GM12878 (cell line): Measurements from ENCODE around the gene CASS4. TPM values are rescaled to one million over a fixed set of nuclear protein-coding genes. Genes with fewer than 3 reads are reported as not detected.

ENCODE experiments used
- ATAC-seq: fragments of 200-7000 bp; cut with Tn5 transposase; 3 replicates; pipeline ENCODE4 v1.9.1; 2020; ENCODE audit warnings: mild to moderate bottlenecking, moderate library complexity
- BruUV-seq: library from RNA; stranded (reverse); fragments of 400-500 nt; replicated peaks from 2 replicates; lab custom pipeline; 2021; lab: Mats Ljungman, UMichigan
- CTCF ChIA-PET: fragments of 300-600 bp; sonication (Branson Sonifier 250); formaldehyde crosslinking; extraction: SDS; loops from one replicate; lab custom pipeline; 2021; ENCODE audit warnings: inconsistent platforms; lab: Yijun Ruan, JAX
- POLR2A ChIA-PET: fragments of 350-600 bp; formaldehyde crosslinking; extraction: SDS; loops from one replicate; lab custom pipeline; 2021; ENCODE audit warnings: inconsistent platforms; lab: Charles Lee
- RAD21 ChIA-PET: fragments of 300-600 bp; sonication (Branson Sonifier 250); formaldehyde crosslinking; loops from one replicate; lab custom pipeline; 2023; ENCODE audit warnings: antibody characterized with exemption; ENCODE audit not compliant: unreplicated experiment; lab: Charles Lee
- SMC1A ChIA-PET: fragments of 300-600 bp; sonication (Branson Sonifier 250); formaldehyde crosslinking; loops from one replicate; lab custom pipeline; 2023; ENCODE audit not compliant: unreplicated experiment, uncharacterized antibody; lab: Charles Lee
- DNase-seq: peaks from one replicate; pipeline ENCODE4 v3.0.0-alpha.2; 2011; ENCODE audit warnings: low read depth, low spot score
- FAIRE-seq: peaks from 3 replicates; lab custom pipeline; 2011; peaks lifted over from hg19 to GRCh38; lab: Jason Lieb, UNC
- H2AFZ ChIP-seq: 2 replicates; pipeline ENCODE4 v1.6.0; 2011; ENCODE audit warnings: low read depth, low read length, control low read depth; ENCODE audit not compliant: control insufficient read depth
- H3K27ac ChIP-seq: 2 replicates; pipeline ENCODE4 v1.5.1; 2011; ENCODE audit warnings: control low read depth; ENCODE audit not compliant: control insufficient read depth, insufficient read depth
- H3K27me3 ChIP-seq, 2 experiments: replicated peaks in 1 of 2; 2 replicates each; pipeline versions ENCODE4 v1.6.0 to v1.6.1; 2011; ENCODE audit warnings: low read length in 1 of 2; ENCODE audit not compliant: control insufficient read depth in 2 of 2, insufficient read depth in 2 of 2
- H3K36me3 ChIP-seq, 2 experiments: 2 replicates each; pipeline ENCODE4 v1.5.1; 2011; ENCODE audit warnings: low read length in 1 of 2; ENCODE audit not compliant: control insufficient read depth in 2 of 2, insufficient read depth in 2 of 2
- H3K4me1 ChIP-seq: 2 replicates; pipeline ENCODE4 v1.6.1; 2011; ENCODE audit warnings: mild to moderate bottlenecking, low read length, moderate library complexity, mixed read lengths; ENCODE audit not compliant: control insufficient read depth, insufficient read depth
- H3K4me2 ChIP-seq: 2 replicates; pipeline ENCODE4 v1.6.0; 2011; ENCODE audit warnings: control low read depth; ENCODE audit not compliant: control insufficient read depth, insufficient read depth
- H3K4me3 ChIP-seq: fragments of 200-600 bp; sonication (generic); 2 replicates; pipeline ENCODE4 v1.5.1; 2016
- H3K79me2 ChIP-seq: 2 replicates; pipeline ENCODE4 v1.6.0; 2011; ENCODE audit warnings: low read length; ENCODE audit not compliant: control insufficient read depth, insufficient read depth
- H3K9ac ChIP-seq: 2 replicates; pipeline ENCODE4 v1.8.0; 2011; ENCODE audit warnings: low read length, control low read depth, mixed read lengths; ENCODE audit not compliant: control insufficient read depth, insufficient read depth
- H3K9me3 ChIP-seq: replicated peaks from 3 replicates; pipeline ENCODE4 v1.5.1; 2011; ENCODE audit warnings: mild to moderate bottlenecking, low read length; ENCODE audit not compliant: control insufficient read depth, insufficient read depth
- H4K20me1 ChIP-seq: 2 replicates; pipeline ENCODE4 v1.6.0; 2011; ENCODE audit not compliant: control insufficient read depth, insufficient read depth
- BCLAF1 ChIP-seq: fragments of 450-650 bp; IDR thresholded peaks from 2 replicates; pipeline ENCODE4 v1.6.1; 2017; ENCODE audit warnings: antibody characterized with exemption, mild to moderate bottlenecking, moderate library complexity
- CTCF ChIP-seq, 3 experiments: IDR thresholded peaks in 2 of 3; conservative IDR thresholded peaks in 1 of 3; 2 replicates each; pipeline ENCODE4 v1.5.1; 2011; ENCODE audit warnings: low read depth in 3 of 3, low read length in 3 of 3, mild to moderate bottlenecking in 3 of 3, control low read depth in 2 of 3, moderate library complexity in 2 of 3, inconsistent platforms in 1 of 3, mixed read lengths in 1 of 3; ENCODE audit not compliant: control insufficient read depth in 2 of 3, insufficient read depth in 1 of 3; ENCODE audit errors: extremely low read depth in 1 of 3
- MYB ChIP-seq: fragments of 150-350 bp; IDR thresholded peaks from 2 replicates; pipeline ENCODE4 v1.6.1; 2014; ENCODE audit warnings: mild to moderate bottlenecking, low read depth, low read length, borderline replicate concordance
- NFYB ChIP-seq: IDR thresholded peaks from 2 replicates; pipeline ENCODE4 v1.6.1; 2011; ENCODE audit warnings: low read depth, mild to moderate bottlenecking, low read length, improper control_type of control experiment, moderate library complexity; ENCODE audit not compliant: insufficient read depth
- WGBS: methylation state at CpG from one replicate; pipeline ENCODE4 v1.1.6; 2016; ENCODE audit warnings: low lambda C conversion rate; ENCODE audit not compliant: insufficient replicate concordance, insufficient coverage; ENCODE audit errors: missing lambda C conversion rate; 5-methylcytosine and 5-hydroxymethylcytosine counted together
- in situ Hi-C: fragments of 300-500 bp; cut with MboI; formaldehyde crosslinking; loops from 9 replicates; pipeline ENCODE4 v1.14.3; 2018; ENCODE audit warnings: mixed read lengths
- intact Hi-C: fragments of 100-400 bp; cut with micrococcal nuclease; formaldehyde crosslinking; loops from one replicate; pipeline ENCODE4 v1.14.2; 2022; ENCODE audit not compliant: unreplicated experiment
- polyA plus RNA-seq, 11 experiments: library from polyadenylated mRNA; depleted of rRNA in 4 of 11; unstranded in 6 of 11; stranded (reverse) in 5 of 11; fragments of >200 nt; fragmentation: Nextera tagmentation in 4 of 11; fragmentation: Illumina TruSeq in 1 of 11; extraction: Ambion mirVana in 4 of 11; extraction: Trizol in 1 of 11; gene quantifications; 1 replicate in 1 of 11; 2 replicates in 10 of 11; pipeline versions ENCODE4 v1.2.1 to v1.2.3, GENCODE V29; 2011 to 2016; ENCODE audit warnings: inconsistent platforms in 2 of 11, missing spikeins in 2 of 11, low read depth in 1 of 11
- total RNA-seq, 4 experiments: library from RNA; depleted of rRNA in 3 of 4; stranded (reverse); fragments of >200 nt in 3 of 4; fragmentation: Illumina TruSeq in 1 of 4; extraction: Trizol in 1 of 4; gene quantifications; 2 replicates each; pipeline versions ENCODE4 v1.2.1 to v1.2.3, GENCODE V29; 2013 to 2021

CASS4 gene
- total and polyA plus RNA-seq, 10 of the 15 experiments (the other 5 are each of a cell fraction or from before 2014, with no cell fraction given): 0.04 to 0.24 (median 0.11) TPM; not detected in 1

- peak; percentile 64 for ATAC-seq
- H2AFZ ChIP-seq: peak overlapping the region; percentile 84
- in situ Hi-C loops (no loop called here), intact Hi-C loops (loop anchor here (2.0 kb wide), 1 partner anchor 77 kb away; the partner anchor contains the start of gene RTF2)
- no peak for FAIRE-seq
- POLR2A ChIA-PET: interaction anchor here (0.8 to 1.2 kb wide), 4 partner anchors 9 to 19 kb away, joined by 3 to 7 read pairs (median 4); no protein-coding TSS in a partner anchor
- no peak for DNase-seq
- H3K36me3 ChIP-seq: peaks cover 3 to 12% of the 10 kb centered on the region in 2 experiments
- no peaks in the 10 kb centered on the region for H3K27me3 ChIP-seq
- H3K4me1 ChIP-seq: peaks cover 3% of the 10 kb centered on the region; the same call in 1 of the 2 replicates
- H3K79me2 ChIP-seq: peaks cover 63% of the 10 kb centered on the region
- H3K4me2 ChIP-seq: peak overlapping the region; percentile 83
- peak overlapping the region; percentile 90 for H3K9ac ChIP-seq
- SMC1A ChIA-PET: interaction anchor here (0.6 to 3.8 kb wide), 8 partner anchors 11 to 1389 kb away, joined by 3 to 14 read pairs (median 3); partner anchors contain the start of gene RTF2
- peak overlapping the region; percentile 99 for H3K4me3 ChIP-seq
- H3K9me3 ChIP-seq: no peaks in the 10 kb centered on the region
- RAD21 ChIA-PET: interaction anchor here (1.5 to 2.5 kb wide), 4 partner anchors 19 to 77 kb away, joined by 4 to 9 read pairs (median 6); partner anchors contain the start of genes CASS4, FAM210B and RTF2
- peak overlapping the region; percentile 78 for H3K27ac ChIP-seq
- no TSS peak for BruUV-seq
- TF ChIP-seq BCLAF1: no peak
- no peak for TF ChIP-seq MYB
- no peak for TF ChIP-seq NFYB
- 0 out of 6 replicates have a peak, but pooled peaks of 1 of the 3 experiments have one; percentile 4 for TF ChIP-seq CTCF (IDR thresholded peaks at IDR 0.05 in 2 of 3, conservative IDR thresholded peaks at IDR 0.05 in 1 of 3; ENCODE audit: control insufficient read depth in 2 of 3, extremely low read depth in 1 of 3, insufficient read depth in 1 of 3, low read depth in 3 of 3, low read length in 3 of 3)
- no peaks in the 10 kb centered on the region for H4K20me1 ChIP-seq
- CTCF ChIA-PET: interaction anchor here (0.8 to 2.1 kb wide), 5 partner anchors 9 to 78 kb away, joined by 4 to 6 read pairs (median 4); partner anchors contain the start of gene CASS4
- WGBS: under 1% methylated on average over 29 of the region's 29 CpGs
These were observed 20.4 kb upstream of the CASS4 start for GRCh38 chr20:56391596-56392131.
